SJSA1 (cell line): ENCODE measurements around the gene NLRP1. TPM values are rescaled to one million over a fixed set of nuclear protein-coding genes. Genes with fewer than 3 reads are reported as not detected.
"Not testable (repeated sequence)": the region's sequence is repeated elsewhere in the genome, so short reads cannot be mapped to it uniquely, and the experiment has no call there.

ENCODE experiments used
- DNase-seq, 2 experiments: peaks; one replicate each; pipeline ENCODE4 v3.0.0-alpha.2; 2015 to 2020; ENCODE audit warnings: low spot score in 2 of 2, low read depth in 1 of 2
- H3K27ac ChIP-seq: fragments of 250-450 bp; sonication (Bioruptor Pico); 2 replicates; pipeline ENCODE4 v1.5.1; 2020; ENCODE audit warnings: mild to moderate bottlenecking, moderate library complexity
- H3K27me3 ChIP-seq: fragments of 250-450 bp; sonication (Bioruptor Pico); replicated peaks from 2 replicates; pipeline ENCODE4 v1.5.1; 2020; ENCODE audit warnings: mild to moderate bottlenecking, moderate library complexity
- H3K36me3 ChIP-seq: fragments of 250-450 bp; sonication (Bioruptor Pico); 2 replicates; pipeline ENCODE4 v1.5.1; 2020; ENCODE audit warnings: mild to moderate bottlenecking
- H3K4me1 ChIP-seq: fragments of 250-450 bp; sonication (Bioruptor Pico); replicated peaks from 2 replicates; pipeline ENCODE4 v1.6.1; 2021; ENCODE audit warnings: mild to moderate bottlenecking
- H3K4me3 ChIP-seq: fragments of 250-450 bp; sonication (Bioruptor Pico); 2 replicates; pipeline ENCODE4 v1.5.1; 2020; ENCODE audit warnings: mild to moderate bottlenecking
- H3K9me3 ChIP-seq: fragments of 250-450 bp; sonication (Bioruptor Pico); replicated peaks from 2 replicates; pipeline ENCODE4 v1.5.1; 2020; ENCODE audit warnings: mild to moderate bottlenecking
- total RNA-seq: library from RNA; depleted of rRNA; stranded (reverse); fragments of >200 nt; shearing (Covaris generic); gene quantifications from 2 replicates; pipeline ENCODE4 v1.2.3, GENCODE V29; 2014

NLRP1 gene
- total RNA-seq, 1 experiment from 2014 or later = 48.2 TPM

DNA sequence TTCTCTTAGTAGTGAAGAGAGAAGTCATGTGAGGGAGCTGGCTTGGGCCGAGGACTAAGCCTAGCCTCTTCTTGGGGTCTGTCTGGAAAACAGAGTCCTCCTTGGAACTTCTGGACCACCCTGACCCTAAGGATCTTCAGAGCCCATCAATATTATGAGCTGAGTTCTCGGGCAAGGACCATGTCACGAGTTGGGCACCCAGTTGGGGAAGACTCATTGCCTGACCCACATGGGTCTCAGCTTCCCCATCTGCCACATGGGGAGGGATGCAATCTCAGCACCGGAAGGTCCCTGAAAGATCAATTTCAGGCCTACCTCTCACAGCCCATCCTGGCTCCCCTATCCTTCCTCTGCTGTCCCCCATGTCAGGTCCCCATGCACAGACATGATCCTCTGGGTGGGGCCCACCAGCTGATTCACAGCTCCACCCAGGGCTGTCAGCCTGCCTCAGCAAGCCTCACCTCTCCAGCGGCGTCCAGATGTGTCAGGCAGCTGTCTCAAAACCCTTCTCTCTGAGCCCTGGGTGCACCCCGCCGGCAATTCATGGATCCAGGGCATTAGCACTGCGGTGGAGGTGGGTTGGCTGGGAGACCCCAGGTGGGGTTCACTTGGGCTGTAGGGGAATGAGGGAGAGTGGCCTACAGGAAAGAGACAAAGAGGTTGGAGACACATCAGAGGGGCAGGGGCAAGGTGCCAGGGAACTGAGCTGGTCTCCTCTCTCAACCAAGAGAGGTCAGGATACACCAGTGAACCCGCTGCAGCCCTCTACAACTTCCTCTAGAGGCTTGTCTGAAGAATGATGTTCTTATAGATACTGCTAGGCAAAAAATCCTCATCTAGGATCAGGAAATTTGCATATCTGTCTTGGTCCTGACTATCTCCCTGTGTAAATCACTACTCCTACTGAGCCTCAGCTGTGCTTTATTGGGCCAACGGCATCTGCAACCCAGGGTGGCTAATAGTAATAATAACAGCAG is 1.8 kb downstream of the NLRP1 start:
- Histone ChIP-seq H3K9me3 (no peaks in the 10 kb centered on the region), H3K27me3 (no peaks in the 10 kb centered on the region), H3K4me3 (no peak overlapping the region), H3K4me1 (peaks cover 26% of the 10 kb centered on the region), H3K36me3 (0 out of 2 replicates have a peak, but pooled peaks cover 3% of the 10 kb centered on the region), H3K27ac (no peak overlapping the region)
- no peak for DNase-seq

DNA sequence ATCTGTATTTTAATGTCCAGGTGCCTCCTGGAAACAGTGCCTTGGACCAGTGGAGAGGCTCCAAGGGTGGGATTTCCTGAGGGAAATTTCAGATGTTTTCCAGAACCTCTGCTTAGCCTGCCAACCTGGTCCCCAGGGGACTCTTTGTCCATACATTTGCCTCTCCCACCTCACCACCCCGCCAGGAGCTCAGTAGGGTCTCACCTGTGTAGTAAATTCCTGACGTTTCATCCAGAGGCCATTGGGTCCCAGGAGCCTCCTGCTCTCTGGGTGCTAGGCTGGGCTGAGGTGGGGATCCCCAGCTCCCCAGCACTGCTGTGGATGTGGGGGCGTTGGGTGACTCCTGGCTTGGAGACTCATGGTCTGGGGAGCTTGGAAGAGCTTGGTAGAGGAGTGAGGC is 2.7 kb downstream of the NLRP1 start:
- H3K27ac ChIP-seq = no peak overlapping the region
- DNase-seq = no peak
- H3K4me3 ChIP-seq = no peak overlapping the region
- H3K4me1 ChIP-seq = peaks cover 26% of the 10 kb centered on the region
- H3K36me3 ChIP-seq = 0 out of 2 replicates have a peak, but pooled peaks cover 3% of the 10 kb centered on the region
- no peaks in the 10 kb centered on the region for H3K27me3 ChIP-seq
- no peaks in the 10 kb centered on the region for H3K9me3 ChIP-seq

GRCh38 chr17:5580969-5581368 is 3.3 kb downstream of the NLRP1 start:
- no peak overlapping the region for H3K27ac ChIP-seq

GRCh38 chr17:5580367-5580766 is 3.9 kb downstream of the NLRP1 start:
- Histone ChIP-seq H3K27ac (no peak overlapping the region), H3K36me3 (0 out of 2 replicates have a peak, but pooled peaks cover 3% of the 10 kb centered on the region), H3K4me1 (peaks cover 22% of the 10 kb centered on the region), H3K4me3 (no peak overlapping the region), H3K9me3 (no peaks in the 10 kb centered on the region), H3K27me3 (no peaks in the 10 kb centered on the region)
- DNase-seq = no peak

More at GRCh38 chr17:5580969-5581368, 3.3 kb downstream of the NLRP1 start:
- H3K4me3 ChIP-seq = no peak overlapping the region
- H3K9me3 ChIP-seq = no peaks in the 10 kb centered on the region
- DNase-seq = no peak
- 0 out of 2 replicates have a peak, but pooled peaks cover 3% of the 10 kb centered on the region for H3K36me3 ChIP-seq
- H3K27me3 ChIP-seq = no peaks in the 10 kb centered on the region
- H3K4me1 ChIP-seq = peaks cover 23% of the 10 kb centered on the region

DNA sequence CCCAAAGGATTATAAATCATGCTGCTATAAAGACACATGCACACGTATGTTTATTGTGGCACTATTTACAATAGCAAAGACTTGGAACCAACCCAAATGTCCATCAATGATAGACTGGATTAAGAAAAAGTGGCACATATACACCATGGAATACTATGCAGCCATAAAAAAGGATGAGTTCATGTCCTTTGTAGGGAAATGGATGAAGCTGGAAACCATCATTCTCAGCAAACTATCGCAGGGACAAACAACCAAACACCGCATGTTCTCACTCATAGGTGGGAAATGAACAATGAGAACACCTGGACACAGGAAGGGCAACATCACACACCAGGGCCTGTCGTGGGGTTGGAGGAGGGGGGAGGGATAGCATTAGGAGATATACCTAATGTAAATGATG is 5.5 kb downstream of the NLRP1 start:
- H3K36me3 ChIP-seq, H3K9me3 ChIP-seq: not testable (repeated sequence)

DNA sequence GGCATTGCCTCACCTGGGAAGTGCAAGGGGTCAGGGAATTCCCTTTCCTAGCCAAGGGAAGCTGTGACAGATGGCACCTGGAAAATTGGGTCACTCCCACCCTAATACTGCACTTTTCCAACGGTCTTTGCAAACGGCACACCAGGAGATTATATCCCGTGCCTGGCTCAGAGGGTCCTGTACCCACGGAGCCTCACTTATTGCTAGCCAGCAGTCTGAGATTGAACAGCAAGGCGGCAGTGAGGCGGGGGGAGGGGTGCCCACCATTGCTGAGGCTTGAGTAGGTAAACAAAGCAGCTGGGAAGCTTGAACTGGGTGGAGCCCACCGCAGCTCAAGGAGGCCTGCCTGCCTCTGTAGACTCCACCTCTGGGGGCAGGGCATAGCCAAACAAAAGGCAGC is 11.3 kb downstream of the NLRP1 start:
- not testable (repeated sequence) for H3K4me1 ChIP-seq, H3K4me3 ChIP-seq, H3K27ac ChIP-seq, H3K27me3 ChIP-seq, H3K36me3 ChIP-seq, DNase-seq, H3K9me3 ChIP-seq

More for the DNA sequence above, 5.5 kb downstream of the NLRP1 start:
- not testable (repeated sequence) for H3K4me3 ChIP-seq, H3K27me3 ChIP-seq, DNase-seq, H3K27ac ChIP-seq, H3K4me1 ChIP-seq

- no peaks in the 10 kb centered on the region for H3K27me3 ChIP-seq
- H3K4me1 ChIP-seq = no peaks in the 10 kb centered on the region
- H3K4me3 ChIP-seq = no peak overlapping the region
- H3K36me3 ChIP-seq = no peaks in the 10 kb centered on the region
- no peak for DNase-seq
- no peaks in the 10 kb centered on the region for H3K9me3 ChIP-seq
- no peak overlapping the region for H3K27ac ChIP-seq
These were observed 13.0 kb downstream of the NLRP1 start for GRCh38 chr17:5571281-5571680.

GRCh38 chr17:5565808-5566207 is 18.5 kb downstream of the NLRP1 start:
- Histone ChIP-seq H3K27ac (no peak overlapping the region), H3K36me3 (no peaks in the 10 kb centered on the region), H3K4me3 (no peak overlapping the region), H3K9me3 (no peaks in the 10 kb centered on the region), H3K27me3 (no peaks in the 10 kb centered on the region), H3K4me1 (no peaks in the 10 kb centered on the region)
- no peak for DNase-seq

- H3K27ac ChIP-seq = no peak overlapping the region
- H3K9me3 ChIP-seq = no peaks in the 10 kb centered on the region
- H3K4me1 ChIP-seq = no peaks in the 10 kb centered on the region
- no peak for DNase-seq
- H3K27me3 ChIP-seq = no peaks in the 10 kb centered on the region
- H3K36me3 ChIP-seq = no peaks in the 10 kb centered on the region
- no peak overlapping the region for H3K4me3 ChIP-seq
These were observed 20.9 kb downstream of the NLRP1 start for GRCh38 chr17:5563456-5563855.

- Histone ChIP-seq H3K27me3 (no peaks in the 10 kb centered on the region), H3K4me3 (no peak overlapping the region), H3K9me3 (no peaks in the 10 kb centered on the region), H3K4me1 (no peaks in the 10 kb centered on the region), H3K36me3 (no peaks in the 10 kb centered on the region), H3K27ac (no peak overlapping the region)
- no peak for DNase-seq
These were observed 21.5 kb downstream of the NLRP1 start for GRCh38 chr17:5562661-5563360.

DNA sequence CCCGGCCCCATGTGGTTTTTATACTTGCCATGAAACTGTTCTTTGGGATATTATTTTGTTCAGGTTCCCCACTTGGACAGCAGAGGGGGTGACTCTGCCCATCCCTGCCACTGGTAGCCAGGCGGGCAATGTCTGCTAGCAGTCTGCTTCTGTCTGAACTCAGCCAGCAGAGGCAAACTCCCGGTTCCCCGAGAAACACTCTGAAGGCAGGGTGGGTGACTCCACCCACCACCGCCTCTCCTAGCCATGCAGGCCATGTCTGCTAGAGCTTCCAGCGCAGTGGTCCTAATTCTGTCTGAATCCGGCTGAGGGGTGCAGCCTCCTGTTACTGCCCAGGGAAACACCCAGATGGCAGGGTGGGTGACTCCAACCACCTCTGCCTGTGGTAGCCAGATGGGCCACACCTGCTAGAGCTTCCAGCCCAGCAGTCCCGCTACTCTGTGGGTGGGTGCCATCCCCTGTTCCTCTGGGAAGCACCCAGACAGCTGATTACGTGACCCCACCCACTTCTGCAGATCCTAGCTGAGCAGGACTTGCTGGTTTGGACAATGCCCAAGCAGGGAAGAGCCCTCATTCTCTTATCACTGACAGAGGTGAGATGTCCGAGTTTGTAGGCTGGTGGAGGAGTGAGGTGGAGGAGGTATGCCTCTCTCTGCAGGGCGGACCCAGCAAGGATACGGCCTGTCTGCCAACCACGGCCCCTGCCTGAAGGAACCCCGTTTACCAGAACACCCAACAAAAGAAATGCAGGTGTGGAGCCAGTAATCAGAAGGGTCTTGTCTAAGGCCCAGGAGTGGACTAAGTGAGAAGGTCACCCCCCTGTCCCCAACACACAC is 22.4 kb downstream of the NLRP1 start:
- Histone ChIP-seq H3K27ac (no peak overlapping the region), H3K4me1 (no peaks in the 10 kb centered on the region), H3K9me3 (no peaks in the 10 kb centered on the region), H3K27me3 (no peaks in the 10 kb centered on the region), H3K36me3 (no peaks in the 10 kb centered on the region), H3K4me3 (no peak overlapping the region)
- DNase-seq = no peak

DNA sequence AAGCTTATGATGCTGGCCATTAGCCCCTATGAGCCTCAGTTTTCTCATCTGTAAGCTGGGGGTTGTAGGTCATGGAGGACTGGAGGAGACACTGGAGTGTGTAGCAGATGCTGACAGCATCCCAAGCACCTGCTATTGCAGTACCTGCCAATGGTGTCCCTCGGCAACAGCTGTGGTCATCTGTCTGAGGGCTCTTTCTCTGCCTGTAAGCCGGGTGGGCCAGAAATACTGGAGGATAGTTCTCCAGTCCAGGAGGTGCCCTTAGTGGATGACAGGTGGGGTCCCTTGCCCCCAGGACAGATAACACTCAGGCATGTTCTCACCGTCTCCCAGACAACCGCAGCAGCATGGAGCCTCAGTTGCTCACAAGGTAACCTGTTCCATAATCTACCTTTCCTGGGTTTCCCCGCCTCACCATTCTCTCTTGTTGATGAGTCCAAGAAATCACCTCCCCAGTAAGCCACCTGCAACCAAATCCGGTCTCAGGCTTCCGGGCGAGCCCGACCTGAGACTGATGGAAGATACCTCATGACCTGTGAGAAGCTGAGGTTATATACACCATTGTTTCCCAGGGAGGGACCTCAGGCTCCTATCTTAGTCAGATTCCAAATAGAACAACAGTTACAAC is 23.8 kb downstream of the NLRP1 start:
- Histone ChIP-seq H3K27ac (no peak overlapping the region), H3K4me3 (no peak overlapping the region), H3K27me3 (no peaks in the 10 kb centered on the region), H3K9me3 (no peaks in the 10 kb centered on the region), H3K36me3 (no peaks in the 10 kb centered on the region), H3K4me1 (no peaks in the 10 kb centered on the region)
- no peak for DNase-seq
